Measurements from ENCODE around the gene BCL2.
"Not testable (repeated sequence)": the region's sequence is repeated elsewhere in the genome, so short reads cannot be mapped to it uniquely, and the experiment has no call there.

The BCL2 gene

GRCh38 chr18:63257453-63257852 is 62.1 kb downstream of the BCL2 start:
- DNase-seq, result no peak

DNA sequence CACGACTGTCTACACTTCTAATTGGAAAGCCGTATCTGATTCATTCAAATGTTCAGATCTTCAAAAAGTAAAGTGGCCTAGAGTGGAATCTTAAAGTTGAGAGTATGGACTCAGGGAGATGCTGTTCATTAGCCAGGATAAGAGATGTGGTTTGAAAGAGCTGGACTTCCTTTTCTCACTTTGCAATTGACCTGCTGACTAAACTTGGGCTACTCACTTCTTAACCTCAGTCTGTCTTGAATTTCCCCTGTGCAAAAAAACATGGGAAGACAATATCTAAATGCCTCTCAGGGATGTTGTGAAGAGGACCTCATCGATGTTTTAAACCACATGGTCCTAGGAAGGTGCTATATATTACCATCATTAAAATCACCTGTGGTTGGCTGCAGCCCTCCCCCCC is 64.1 kb downstream of the BCL2 start:
- no peak for DNase-seq

DNA sequence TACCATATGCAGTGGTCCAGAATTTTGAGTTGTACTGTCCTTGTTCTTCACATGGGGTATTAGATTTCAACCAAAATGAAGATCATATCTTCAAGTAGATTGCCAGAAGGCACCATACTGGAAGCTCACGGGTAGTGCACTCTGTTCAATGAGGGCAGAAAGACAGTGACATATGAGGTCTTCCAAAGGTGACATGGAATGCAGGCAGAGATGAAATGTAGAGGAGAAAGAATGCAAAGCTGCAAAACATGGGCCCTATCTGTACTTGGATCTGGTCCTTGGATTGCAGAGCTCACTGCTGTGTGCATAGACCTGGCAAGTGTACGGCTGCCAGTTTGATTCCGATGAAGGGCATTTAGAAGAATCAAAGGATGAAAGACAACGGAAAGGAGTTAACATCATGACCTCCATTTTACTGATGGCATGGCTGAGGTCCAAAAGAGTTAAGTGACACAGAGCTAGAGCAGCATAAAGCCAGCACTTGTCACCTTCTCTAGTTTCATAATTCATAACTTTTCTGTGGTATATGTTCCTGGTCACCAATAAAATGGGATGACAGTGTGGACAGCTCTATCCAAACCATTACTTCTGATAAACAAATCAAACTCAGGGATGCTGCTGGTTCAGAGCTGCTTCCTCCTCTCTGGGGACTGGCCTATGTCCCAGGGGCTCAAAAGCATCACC is 64.7 kb downstream of the BCL2 start:
- DNase-seq, result no peak

- no peak for DNase-seq
Observed at GRCh38 chr18:63253428-63254372, 65.9 kb downstream of the BCL2 start.

DNA sequence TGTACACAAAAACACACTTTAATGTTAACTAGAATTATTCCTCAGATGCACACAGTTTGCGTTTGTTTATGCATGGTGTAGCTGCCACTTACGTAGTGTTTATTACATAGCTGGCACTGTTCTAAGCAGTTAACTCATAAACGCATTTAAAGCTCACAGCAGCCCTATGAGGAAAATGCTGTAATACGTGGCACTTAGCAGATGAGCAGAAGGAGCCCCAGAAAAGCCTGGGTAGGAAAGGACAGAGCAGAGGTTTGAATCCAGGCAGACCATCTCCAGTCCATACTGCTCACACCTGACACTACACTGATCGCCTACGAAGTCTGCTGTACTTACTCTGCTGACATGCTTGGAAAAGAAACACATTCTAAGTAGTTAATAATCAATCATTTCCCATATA is 66.6 kb downstream of the BCL2 start:
- no peak for DNase-seq

GRCh38 chr18:63249771-63250170 is 69.8 kb downstream of the BCL2 start:
- DNase-seq, result no peak

DNA sequence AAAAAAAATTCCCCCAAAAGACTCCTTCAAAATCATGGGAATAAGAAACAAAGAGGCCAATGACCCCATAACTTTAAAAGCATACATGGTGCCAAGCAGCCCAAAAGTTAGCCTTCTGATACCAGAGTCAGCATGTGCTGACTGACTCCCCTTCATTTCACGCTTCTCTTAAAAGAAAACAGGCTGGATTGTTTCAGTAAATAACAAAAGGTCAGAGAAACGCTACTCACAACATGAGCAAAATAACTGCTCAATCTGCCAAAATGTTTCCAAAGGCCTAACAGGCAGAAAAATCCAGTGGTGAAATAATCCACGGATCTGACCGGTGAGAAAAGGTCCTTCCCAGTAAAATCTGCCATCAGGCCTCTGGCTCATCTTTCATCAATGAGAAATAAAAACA is 71.6 kb downstream of the BCL2 start:
- no peak for DNase-seq

DNA sequence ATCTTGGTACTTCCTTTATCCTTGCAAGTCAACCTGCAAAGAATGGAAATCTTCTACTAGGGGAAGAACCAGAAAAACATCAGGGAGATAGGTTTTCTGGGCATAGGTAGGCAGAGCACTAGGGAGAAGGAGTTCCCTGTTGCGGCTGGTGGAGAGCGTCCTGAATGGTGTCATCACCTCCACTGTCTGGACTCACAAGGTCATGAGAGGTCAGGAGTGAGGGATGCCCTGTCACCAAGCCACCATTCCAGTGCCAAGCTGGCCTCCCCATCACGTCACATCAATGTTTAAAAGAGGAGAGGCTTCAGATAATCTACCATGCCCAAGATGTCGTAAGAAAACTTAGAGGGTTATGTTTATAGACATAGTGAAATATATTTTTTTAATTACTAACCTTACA is 72.1 kb downstream of the BCL2 start:
- DNase-seq, result no peak

DNA sequence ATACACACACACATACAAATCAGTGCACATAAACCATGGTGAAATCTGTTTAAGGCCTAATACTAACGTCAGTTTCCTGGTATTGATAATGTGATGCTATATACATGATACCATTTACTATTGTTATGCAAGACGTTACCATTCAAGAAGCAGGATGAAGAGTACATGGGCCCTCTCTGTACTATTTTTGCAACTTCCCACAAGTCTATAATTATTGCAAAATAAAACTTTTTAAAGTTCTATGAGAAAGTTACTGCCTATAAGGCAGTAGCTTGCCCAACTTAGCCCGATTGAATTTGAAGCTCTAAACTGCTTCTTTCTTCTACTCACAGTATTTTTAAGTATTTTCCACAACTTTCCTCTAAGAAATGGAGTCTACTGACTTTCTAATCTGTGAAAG is 74.0 kb downstream of the BCL2 start:
- DNase-seq, result no peak

DNA sequence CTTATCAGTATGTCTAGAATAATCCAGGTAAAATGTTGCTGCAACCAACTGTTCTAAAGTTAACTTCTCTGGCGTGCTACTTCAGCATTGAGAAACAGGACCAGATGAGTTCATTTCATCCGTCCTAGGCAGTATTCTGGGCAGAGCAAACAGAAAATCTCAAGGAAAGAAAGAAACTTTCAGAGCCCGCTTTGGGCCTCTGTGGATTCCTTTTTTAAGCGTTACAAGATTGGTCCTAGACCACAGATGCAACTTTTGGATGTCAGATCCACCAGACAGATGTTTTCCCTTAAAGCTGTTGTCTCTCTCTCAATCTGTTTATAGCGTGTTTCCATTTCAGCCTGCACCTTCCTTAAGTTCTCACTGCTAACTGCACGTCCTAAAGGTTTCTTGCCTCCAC is 75.0 kb downstream of the BCL2 start:
- DNase-seq, result no peak

GRCh38 chr18:63241760-63242159 is 77.8 kb downstream of the BCL2 start:
- DNase-seq, result no peak

DNA sequence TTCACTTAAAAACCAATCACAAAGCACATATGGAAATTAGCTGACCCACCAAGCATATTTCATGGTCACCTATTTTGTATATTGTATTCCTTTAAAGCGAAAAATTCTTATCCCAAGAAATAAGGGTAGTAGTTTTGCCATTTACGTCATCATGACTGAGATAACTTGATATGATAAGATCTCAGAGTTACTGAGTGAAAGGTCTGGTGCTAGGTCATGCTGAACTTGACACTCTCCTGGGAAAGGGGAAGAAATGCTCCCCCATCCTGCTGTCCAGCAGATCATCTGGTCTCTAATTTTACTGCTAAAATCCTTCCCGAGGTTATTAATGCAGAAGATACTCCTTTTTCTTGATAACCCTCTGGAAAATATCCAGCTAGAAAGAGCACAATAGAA is 78.3 kb downstream of the BCL2 start:
- no peak for DNase-seq

- DNase-seq, result no peak
Observed at GRCh38 chr18:63240531-63241316, 78.8 kb downstream of the BCL2 start.

DNA sequence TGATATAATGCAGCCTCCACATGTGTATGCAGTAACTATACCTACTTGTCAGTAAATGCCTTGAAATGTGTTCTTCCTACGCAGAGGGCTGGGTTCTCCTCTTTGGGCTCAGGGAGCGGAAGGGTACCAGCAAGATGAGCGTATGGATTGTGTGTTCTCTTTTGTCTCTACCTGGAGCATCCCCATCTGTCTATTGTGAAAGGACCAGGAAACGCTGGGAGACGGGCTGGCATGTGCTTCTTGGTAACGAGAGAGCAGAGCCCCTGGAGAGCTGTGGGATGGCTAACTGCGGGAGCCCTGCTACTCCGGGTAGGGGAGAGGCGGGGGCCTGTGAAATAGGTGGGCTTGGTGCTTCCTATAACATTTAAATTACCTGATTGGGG is 80.9 kb downstream of the BCL2 start:
- no peak for DNase-seq

- DNase-seq, result no peak
Observed at GRCh38 chr18:63237881-63238692, 81.5 kb downstream of the BCL2 start.

DNA sequence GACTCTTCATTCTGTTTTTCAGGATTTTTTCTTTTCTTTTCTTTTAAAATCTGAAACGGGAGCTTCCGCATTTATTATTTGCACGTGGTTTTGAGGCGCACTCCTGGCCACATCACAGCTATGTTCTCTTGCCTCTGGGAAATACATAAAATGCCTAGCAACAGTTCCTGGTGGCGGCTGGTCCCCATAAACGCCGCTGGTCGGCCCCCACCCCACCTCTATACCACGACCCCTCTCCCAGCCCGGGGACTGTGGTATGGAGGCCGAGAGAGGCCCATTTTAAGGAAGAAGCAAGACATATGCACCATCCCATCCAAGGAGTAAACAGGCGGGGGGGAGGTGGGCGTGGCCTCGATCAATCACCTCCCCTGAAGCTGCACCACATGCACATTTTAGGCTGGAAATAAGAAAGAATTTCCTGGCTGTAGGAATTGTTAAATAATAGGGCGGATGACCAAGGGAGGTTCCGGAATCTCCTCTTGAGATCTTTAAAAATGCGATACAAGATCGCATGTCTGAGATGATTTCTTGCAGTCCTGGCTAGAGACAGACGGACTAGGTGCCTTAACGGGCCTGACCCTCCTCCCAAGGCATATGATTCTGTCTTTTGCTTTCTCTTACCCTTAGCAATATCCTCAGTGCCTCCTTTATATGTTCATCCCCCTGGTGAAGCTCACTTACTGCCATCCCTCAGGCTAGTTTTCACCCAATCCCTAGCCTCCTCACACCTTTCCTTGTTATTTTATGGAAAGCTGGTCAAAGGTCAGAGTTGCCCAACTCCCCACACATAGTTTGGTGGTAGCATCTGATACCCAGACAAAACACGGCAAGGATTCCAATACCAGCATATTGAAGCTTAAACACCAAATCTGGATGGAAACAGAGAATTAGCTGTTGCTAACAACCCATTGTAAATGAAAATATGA is 82.4 kb downstream of the BCL2 start:
- DNase-seq, result no peak

DNA sequence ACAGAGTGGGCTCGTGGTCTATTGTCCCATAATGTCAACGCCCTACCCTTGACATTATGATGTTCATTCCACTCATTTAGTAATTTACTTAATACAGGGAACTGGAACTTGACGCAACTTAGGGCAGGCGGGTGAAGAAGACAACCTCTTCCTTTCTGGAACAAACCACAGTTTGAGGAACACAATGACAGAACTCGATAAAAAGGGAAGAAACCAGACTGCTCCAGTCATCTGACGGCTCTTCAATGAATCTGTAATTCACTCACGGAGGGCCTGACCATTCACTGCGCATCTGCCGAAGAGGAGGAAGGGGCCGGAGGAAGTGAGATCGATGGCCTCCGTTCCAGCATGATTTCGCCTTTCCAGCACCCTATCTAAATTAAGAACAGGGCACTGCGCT is 83.2 kb downstream of the BCL2 start:
- no peak for DNase-seq

DNA sequence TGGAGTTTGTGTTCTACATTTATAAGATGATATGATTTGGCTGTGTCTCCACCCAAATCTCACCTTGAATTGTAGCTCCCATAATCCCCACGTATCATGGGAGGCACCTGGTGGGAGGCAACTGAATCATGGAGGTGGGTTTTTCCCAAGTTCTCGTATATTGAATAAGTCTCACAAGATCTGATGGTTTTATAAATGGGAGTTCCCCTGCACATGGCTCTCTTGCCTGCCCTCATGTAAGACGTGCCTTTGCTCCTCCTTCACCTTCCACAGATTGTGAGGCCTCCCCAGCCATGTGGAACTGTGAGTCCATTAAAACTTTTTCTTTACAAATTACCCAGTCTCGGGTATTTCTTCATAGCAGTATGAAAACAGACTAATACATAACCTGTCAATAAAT is 83.6 kb downstream of the BCL2 start:
- DNase-seq, result not testable (repeated sequence)

DNA sequence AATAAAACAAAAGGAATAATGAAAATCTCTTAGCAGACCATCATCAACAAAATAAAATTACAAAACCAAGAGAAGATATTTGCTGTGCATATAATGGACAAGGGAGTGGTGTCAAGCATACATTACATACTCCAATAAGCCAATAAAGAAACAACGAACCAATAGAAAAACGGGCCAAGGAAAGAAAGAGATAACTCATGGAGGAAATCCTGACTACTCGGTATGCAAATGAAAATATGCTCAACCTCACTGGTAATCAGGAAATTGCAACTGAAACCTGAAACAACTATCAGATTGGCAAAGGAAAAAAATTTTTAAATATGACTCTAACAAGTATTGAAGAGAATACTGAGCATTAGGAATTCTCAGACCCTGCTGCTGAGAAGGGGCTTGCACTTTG is 84.7 kb downstream of the BCL2 start:
- DNase-seq, result no peak

DNA sequence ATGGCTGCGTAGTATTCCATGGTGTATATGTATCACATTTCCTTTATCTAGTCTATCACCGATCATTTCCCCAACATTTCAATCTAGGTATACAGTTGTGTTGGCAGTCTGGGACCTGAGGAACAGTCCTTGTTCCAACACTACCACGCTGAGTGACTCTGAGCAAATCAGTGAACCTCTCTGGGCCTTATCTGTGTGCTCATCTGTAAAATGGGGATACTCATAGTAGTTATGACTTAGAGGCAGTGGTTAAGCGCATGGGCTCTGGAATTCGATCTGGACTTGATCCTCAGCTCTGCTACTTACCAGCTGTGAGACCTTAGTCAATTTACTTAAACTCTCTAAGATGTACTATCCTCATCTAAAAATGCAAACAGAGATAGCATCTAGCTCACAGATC is 85.1 kb downstream of the BCL2 start:
- no peak for DNase-seq

DNA sequence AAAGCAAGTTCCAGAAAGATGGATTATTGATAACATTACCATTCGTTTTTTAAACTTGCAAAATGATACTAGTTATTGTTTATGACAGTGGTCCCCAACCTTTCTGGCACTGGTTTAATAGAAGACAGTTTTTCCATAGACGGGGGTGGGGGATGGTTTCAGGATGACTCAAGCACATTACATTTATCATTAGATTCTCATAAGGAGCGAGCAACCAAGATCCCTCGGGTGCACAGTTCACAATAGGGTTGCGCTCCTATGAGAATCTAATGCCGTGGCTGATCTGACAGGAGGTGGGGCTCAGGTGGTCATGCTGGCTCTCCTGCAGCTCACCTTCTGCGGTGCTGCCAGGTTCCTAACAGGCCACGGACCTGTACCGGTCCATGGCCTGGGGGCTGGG is 86.2 kb downstream of the BCL2 start:
- DNase-seq, result no peak

DNA sequence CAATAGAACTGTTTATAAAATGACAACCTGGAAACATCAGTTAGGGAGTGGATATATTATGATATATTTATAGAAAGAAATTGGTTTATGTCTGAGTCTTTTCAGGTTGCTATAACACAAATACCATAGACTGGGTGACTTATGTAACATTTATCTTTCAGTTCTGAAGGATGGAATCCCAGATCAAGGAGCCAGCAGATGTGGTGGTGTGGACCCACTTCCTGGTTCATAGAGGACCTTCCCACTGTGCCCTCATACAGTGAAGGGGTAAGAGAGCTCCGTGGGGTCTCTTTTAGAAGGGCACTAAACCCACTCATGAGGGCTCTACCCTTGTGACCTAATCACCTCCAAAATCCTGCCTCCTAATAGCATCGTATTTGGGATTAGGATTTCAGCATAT is 86.7 kb downstream of the BCL2 start:
- DNase-seq, result no peak

All from NCI-H774 (cell line).